Tibial nerve (tissue), 4 donors: ENCODE measurements around the gene TIGD6. TPM values are rescaled to one million over a fixed set of nuclear protein-coding genes. Genes with fewer than 3 reads are reported as not detected.
"Not testable (repeated sequence)": the region's sequence is repeated elsewhere in the genome, so short reads cannot be mapped to it uniquely, and the experiment has no call there.

Source experiments
- DNase-seq, 2 donors: peaks; one replicate each; pipeline ENCODE4 v3.0.0-alpha.2; 2019; ENCODE audit warnings: low spot score in 2 of 2
- H3K27ac ChIP-seq, 4 donors: fragments of 200-600 bp; sonication (generic) in 3 of 4; one replicate each; pipeline ENCODE4 v1.5.1; 2017 to 2019; ENCODE audit warnings: mild to moderate bottlenecking in 1 of 4
- H3K27me3 ChIP-seq, 2 donors: fragments of 200-600 bp; sonication (generic) in 1 of 2; one replicate each; pipeline versions ENCODE4 v1.5.1 to v1.6.0; 2017 to 2019
- H3K36me3 ChIP-seq, 3 donors: fragments of 200-600 bp; sonication (generic); one replicate each; pipeline ENCODE4 v1.5.1; 2018 to 2019
- H3K4me1 ChIP-seq, 4 donors: fragments of 200-600 bp; sonication (generic) in 3 of 4; one replicate each; pipeline ENCODE4 v1.5.1; 2017 to 2019
- H3K4me3 ChIP-seq, 4 donors: fragments of 200-600 bp; sonication (generic) in 3 of 4; one replicate each; pipeline ENCODE4 v1.5.1; 2017 to 2019; ENCODE audit warnings: mild to moderate bottlenecking in 1 of 4, moderate library complexity in 1 of 4
- H3K9me3 ChIP-seq, 4 donors: fragments of 200-600 bp; sonication (generic) in 3 of 4; one replicate each; pipeline ENCODE4 v1.5.1; 2017 to 2019
- CTCF ChIP-seq, 5 experiments: fragments of 200-600 bp in 3 of 5; fragments of 450-650 bp in 2 of 5; sonication (generic) in 3 of 5; IDR thresholded peaks; one replicate each; pipeline ENCODE4 v1.5.1; 2016 to 2019; ENCODE audit warnings: antibody characterized with exemption in 5 of 5, mild to moderate bottlenecking in 3 of 5, moderate library complexity in 2 of 5
- EP300 ChIP-seq, 2 donors: sonication (generic); formaldehyde crosslinking; IDR thresholded peaks; one replicate each; pipeline ENCODE4 v1.6.1; 2017; ENCODE audit warnings: antibody characterized with exemption in 2 of 2, mild to moderate bottlenecking in 1 of 2
- POLR2A ChIP-seq, 2 donors: fragments of 450-650 bp; IDR thresholded peaks; one replicate each; pipeline ENCODE4 v1.6.1; 2017; ENCODE audit warnings: antibody characterized with exemption in 2 of 2, mild to moderate bottlenecking in 2 of 2, moderate library complexity in 2 of 2
- WGBS, 2 donors: methylation state at CpG; one replicate each; pipeline ENCODE4 v1.1.5; 2018; 5-methylcytosine and 5-hydroxymethylcytosine counted together
- total RNA-seq, 4 donors: library from RNA; depleted of rRNA; stranded (reverse); fragments of >200 nt; gene quantifications; one replicate each; pipeline ENCODE4 v1.1.0, GENCODE V29; 2016

TIGD6 gene
- total RNA-seq, 4 donors from 2014 or later, result 6.7 to 14.4 (median 8.1) TPM

- DNase-seq, result no peak
- H3K4me1 ChIP-seq, result no peaks in the 10 kb centered on the region
- no peaks in the 10 kb centered on the region for H3K27me3 ChIP-seq
- H3K9me3 ChIP-seq, result no peaks in the 10 kb centered on the region
- 62 to 69% methylated on average over 9 of the region's 9 CpGs for WGBS, 2 donors
- no peak for TF ChIP-seq EP300 (IDR thresholded peaks at IDR 0.05)
- no peak for TF ChIP-seq CTCF (IDR thresholded peaks at IDR 0.05)
- no peak for TF ChIP-seq POLR2A (IDR thresholded peaks at IDR 0.05)
- no peak overlapping the region for H3K4me3 ChIP-seq
- no peak overlapping the region for H3K27ac ChIP-seq
- no peaks in the 10 kb centered on the region for H3K36me3 ChIP-seq
These were observed 46.9 kb downstream of the TIGD6 start for GRCh38 chr5:149953436-149954121.

DNA sequence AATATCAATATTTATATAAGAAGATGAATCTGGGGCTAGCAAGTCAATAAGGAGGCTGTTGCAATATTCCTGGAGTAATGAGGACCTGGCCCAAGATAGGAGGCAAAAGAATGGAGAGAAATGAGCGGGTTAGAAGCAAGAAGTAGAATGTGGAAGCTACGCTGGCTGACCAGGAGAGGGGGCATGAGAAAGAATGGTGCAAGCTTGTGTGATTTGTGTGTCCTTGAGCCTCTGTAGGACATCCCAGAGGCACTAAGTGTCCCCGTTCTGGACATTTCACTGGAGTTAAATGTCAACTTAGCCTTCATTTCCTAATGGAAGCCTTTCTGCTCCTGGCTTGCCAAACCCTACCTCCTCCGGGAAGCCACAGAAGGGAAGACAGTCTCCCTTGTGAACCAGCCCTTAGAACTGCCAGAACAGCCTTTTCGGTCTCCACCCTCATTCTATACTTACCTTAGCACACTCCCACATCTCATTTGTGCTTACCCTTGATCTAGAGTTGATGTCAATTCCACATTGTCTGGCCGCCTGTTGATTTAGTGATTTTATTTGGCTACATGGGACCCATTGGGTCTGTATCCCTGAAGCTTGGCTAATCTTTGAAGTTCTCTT, 49.2 kb downstream of the TIGD6 start:
- TF ChIP-seq EP300 (IDR thresholded peaks at IDR 0.05) (no peak), POLR2A (IDR thresholded peaks at IDR 0.05) (no peak), CTCF (IDR thresholded peaks at IDR 0.05) (no peak)
- H3K27me3 ChIP-seq, result no peaks in the 10 kb centered on the region
- H3K4me3 ChIP-seq, result no peak overlapping the region
- 69 to 74% methylated on average over 6 of the region's 6 CpGs for WGBS, 2 donors
- no peaks in the 10 kb centered on the region for H3K36me3 ChIP-seq
- no peaks in the 10 kb centered on the region for H3K9me3 ChIP-seq
- DNase-seq, result no peak
- no peaks in the 10 kb centered on the region for H3K4me1 ChIP-seq
- H3K27ac ChIP-seq, result no peak overlapping the region

GRCh38 chr5:149948993-149949392, 51.5 kb downstream of the TIGD6 start:
- H3K4me3 ChIP-seq, result no peak overlapping the region
- H3K27me3 ChIP-seq, result no peaks in the 10 kb centered on the region
- no peaks in the 10 kb centered on the region for H3K36me3 ChIP-seq
- TF ChIP-seq EP300 (IDR thresholded peaks at IDR 0.05), result no peak
- TF ChIP-seq POLR2A (IDR thresholded peaks at IDR 0.05), result no peak
- TF ChIP-seq CTCF (IDR thresholded peaks at IDR 0.05), result no peak
- WGBS, 2 donors, result 79 to 86% methylated on average over 5 of the region's 5 CpGs
- H3K27ac ChIP-seq, result no peak overlapping the region
- H3K4me1 ChIP-seq, result no peaks in the 10 kb centered on the region
- H3K9me3 ChIP-seq, result no peaks in the 10 kb centered on the region
- DNase-seq, result no peak

DNA sequence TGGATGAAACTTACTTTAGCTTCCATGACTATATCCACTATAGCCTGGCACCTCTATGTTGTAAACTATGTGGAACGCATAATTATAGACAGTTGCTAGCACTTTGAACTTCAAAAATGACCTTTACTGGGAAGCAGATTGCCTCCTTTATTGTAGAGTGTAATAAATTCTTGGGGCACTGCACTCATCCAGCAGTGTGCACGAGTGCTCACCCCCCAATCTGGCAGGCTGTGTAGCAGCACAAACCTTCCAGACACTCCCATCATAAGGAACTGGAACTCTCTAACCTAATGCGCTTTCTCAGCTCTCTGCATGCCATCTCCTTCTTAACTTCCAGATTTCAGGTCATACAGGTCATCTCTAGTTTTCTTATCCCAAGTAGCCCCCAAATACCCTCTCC, 54.3 kb downstream of the TIGD6 start:
- H3K4me1 ChIP-seq, result peaks cover 0 to 8% (median 0%) of the 10 kb centered on the region in 4 donors
- H3K9me3 ChIP-seq, result no peaks in the 10 kb centered on the region
- no peaks in the 10 kb centered on the region for H3K27me3 ChIP-seq
- H3K4me3 ChIP-seq, result no peak overlapping the region
- H3K36me3 ChIP-seq, result no peaks in the 10 kb centered on the region
- 61 to 71% methylated on average over 3 of the region's 3 CpGs for WGBS, 2 donors
- TF ChIP-seq POLR2A (IDR thresholded peaks at IDR 0.05) (no peak), CTCF (IDR thresholded peaks at IDR 0.05) (no peak), EP300 (IDR thresholded peaks at IDR 0.05) (no peak)
- no peak overlapping the region for H3K27ac ChIP-seq
- no peak for DNase-seq

- H3K27me3 ChIP-seq, result no peaks in the 10 kb centered on the region
- H3K36me3 ChIP-seq, result no peaks in the 10 kb centered on the region
- H3K27ac ChIP-seq, result no peak within 1 kb of the TSS
- H3K4me3 ChIP-seq, result no peak within 1 kb of the TSS
- TF ChIP-seq POLR2A (IDR thresholded peaks at IDR 0.05) (no peak), CTCF (IDR thresholded peaks at IDR 0.05) (no peak), EP300 (IDR thresholded peaks at IDR 0.05) (no peak)
- DNase-seq, result no peak
- no peaks in the 10 kb centered on the region for H3K9me3 ChIP-seq
- H3K4me1 ChIP-seq, result peaks cover 0 to 13% (median 0%) of the 10 kb centered on the region in 4 donors
- WGBS, 2 donors, result 97 to 100% methylated on average over 2 of the region's 2 CpGs
These were observed 55.8 kb downstream of the TIGD6 start, which contains the start of gene PDE6A for GRCh38 chr5:149944666-149945065. Gene PDE6A, minus strand, starts transcription at chr5:149944793. Its CDS starts 120 bp downstream, at chr5:149944673.

DNA sequence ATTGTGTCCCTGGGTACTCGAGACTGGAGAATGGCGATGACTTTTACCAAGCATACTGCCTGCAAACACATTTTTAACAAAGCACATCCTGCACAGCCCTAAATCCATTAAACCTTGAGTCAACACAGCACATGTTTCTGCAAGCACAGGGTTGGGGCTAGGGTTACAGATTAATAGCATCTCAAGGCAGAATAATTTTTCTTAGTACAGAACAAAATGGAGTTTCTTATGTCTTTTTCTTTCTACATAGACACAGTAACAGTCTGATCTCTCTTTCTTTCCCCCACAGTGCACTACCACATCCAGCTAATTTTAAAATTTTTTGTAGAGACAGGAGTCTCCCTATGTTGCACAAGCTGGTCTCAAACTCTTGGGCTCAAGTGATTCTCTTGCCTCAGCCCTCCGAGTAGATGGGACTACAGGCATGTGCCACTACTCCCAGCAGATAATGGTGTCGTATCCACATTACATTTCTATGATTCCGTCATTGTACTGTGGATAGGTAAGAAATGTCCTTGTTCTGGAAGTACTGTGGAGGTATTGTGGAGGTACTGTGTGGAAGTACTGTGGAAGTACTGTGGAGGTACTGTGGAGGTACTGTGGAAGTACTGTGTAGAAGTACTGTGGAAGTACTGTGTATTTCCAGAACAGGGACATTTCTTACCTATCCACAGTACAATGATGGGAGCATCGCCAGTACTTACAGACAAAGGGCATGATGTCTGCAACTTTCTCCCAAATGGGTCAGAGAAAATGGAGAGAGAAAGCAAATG, 57.1 kb downstream of the TIGD6 start:
- not testable (repeated sequence) for H3K9me3 ChIP-seq, DNase-seq, H3K36me3 ChIP-seq, H3K4me3 ChIP-seq, H3K27me3 ChIP-seq, H3K27ac ChIP-seq
- WGBS, 2 donors, result 88 to 92% methylated on average over 6 of the region's 6 CpGs
- peaks cover 0 to 16% (median 1%) of the 10 kb centered on the region in 4 donors for H3K4me1 ChIP-seq
